Measurements from ENCODE around the gene FXYD5.

FXYD5 gene

GRCh38 chr19:35154525-35155406 is at the start of gene FXYD5:
TSS of gene FXYD5 (plus strand) at chr19:35154735. CDS start at chr19:35155551, 816 bp downstream.
- DNase-seq: peak; percentile 78

- DNase-seq: no peak
Observed at GRCh38 chr19:35105047-35105410, 49.5 kb upstream of the FXYD5 start.

GRCh38 chr19:35105411-35106290 is 48.9 kb upstream of the FXYD5 start:
- no peak for DNase-seq

GRCh38 chr19:35106291-35106583 is 48.3 kb upstream of the FXYD5 start:
- DNase-seq: no peak

- DNase-seq: no peak
Observed at GRCh38 chr19:35106898-35107541, 47.5 kb upstream of the FXYD5 start.

- peak; percentile 15 for DNase-seq
Observed at GRCh38 chr19:35107545-35107944, 47.0 kb upstream of the FXYD5 start.

- DNase-seq: no peak
Observed at GRCh38 chr19:35108730-35109129, 45.8 kb upstream of the FXYD5 start.

GRCh38 chr19:35109395-35110112 is 45.0 kb upstream of the FXYD5 start:
- no peak for DNase-seq

- DNase-seq: no peak
Observed at GRCh38 chr19:35110974-35111373, 43.6 kb upstream of the FXYD5 start.

- DNase-seq: no peak
Observed at GRCh38 chr19:35112995-35113688, 41.4 kb upstream of the FXYD5 start.

GRCh38 chr19:35114353-35115176 is 40.0 kb upstream of the FXYD5 start:
- peak; percentile 61 for DNase-seq

GRCh38 chr19:35115177-35115951 is 39.2 kb upstream of the FXYD5 start, which contains the start of gene FXYD3:
TSS of gene FXYD3 (plus strand) at chr19:35115823. CDS start at chr19:35119377, 3,554 bp downstream.
- DNase-seq: no peak

- DNase-seq: no peak
Observed at GRCh38 chr19:35116072-35116801, 38.3 kb upstream of the FXYD5 start.

- DNase-seq: no peak
Observed at GRCh38 chr19:35117116-35117515, 37.4 kb upstream of the FXYD5 start.

- DNase-seq: no peak
Observed at GRCh38 chr19:35117799-35118198, 36.7 kb upstream of the FXYD5 start.

GRCh38 chr19:35118268-35119020 is 36.1 kb upstream of the FXYD5 start:
- no peak for DNase-seq

GRCh38 chr19:35119091-35119490 is 35.4 kb upstream of the FXYD5 start:
- DNase-seq: no peak

GRCh38 chr19:35119578-35120155 is 34.9 kb upstream of the FXYD5 start:
- no peak for DNase-seq
